ENCODE measurements around the gene LCORL. TPM values are rescaled to one million over a fixed set of nuclear protein-coding genes. Genes with fewer than 3 reads are reported as not detected.

The LCORL gene
- total and polyA plus RNA-seq, 11 donors, result 1.3 to 12.1 (median 5.8) TPM

GRCh38 chr4:17915439-17915838 lies 106.1 kb downstream of the LCORL start:
- no peak for ATAC-seq
- no peak for DNase-seq
- H3K9me3 ChIP-seq, result peaks cover 0 to 9% (median 0%) of the 10 kb centered on the region in 12 donors
- TF ChIP-seq POLR2A (IDR thresholded peaks at IDR 0.05) (no peak), CTCF (IDR thresholded peaks at IDR 0.05) (no peak)
- H3K27ac ChIP-seq, result no peak overlapping the region
- H3K36me3 ChIP-seq, result peaks cover 0 to 6% (median 0%) of the 10 kb centered on the region in 9 donors
- intact Hi-C loops (cut with DNase I), result no loop called here
- no peaks in the 10 kb centered on the region for H3K4me1 ChIP-seq
- no peak overlapping the region for H3K4me3 ChIP-seq
- no peaks in the 10 kb centered on the region for H3K27me3 ChIP-seq

- Histone ChIP-seq H3K36me3 (peaks cover 0 to 6% (median 0%) of the 10 kb centered on the region in 9 donors), H3K27me3 (no peaks in the 10 kb centered on the region), H3K4me3 (no peak overlapping the region), H3K9me3 (no peaks in the 10 kb centered on the region), H3K4me1 (no peaks in the 10 kb centered on the region), H3K27ac (no peak overlapping the region)
- WGBS, 4 donors, result 91 to 94% (median 92%) methylated on average over 8 to 9 of the region's 9 CpGs
- intact Hi-C loops (cut with DNase I), result no loop called here
- TF ChIP-seq CTCF (IDR thresholded peaks at IDR 0.05), result no peak
- no peak for TF ChIP-seq POLR2A (IDR thresholded peaks at IDR 0.05)
- DNase-seq (peak in 1 of 5 donors; percentile 47), ATAC-seq (no peak)
Observed at GRCh38 chr4:17912011-17912410, 109.5 kb downstream of the LCORL start.

- DNase-seq (peak in 1 of 5 donors; percentile 51), ATAC-seq (no peak)
- Histone ChIP-seq H3K4me1 (no peaks in the 10 kb centered on the region), H3K36me3 (peaks cover 0 to 6% (median 0%) of the 10 kb centered on the region in 9 donors), H3K4me3 (no peak overlapping the region), H3K9me3 (no peaks in the 10 kb centered on the region), H3K27ac (no peak overlapping the region), H3K27me3 (no peaks in the 10 kb centered on the region)
- TF ChIP-seq CTCF (IDR thresholded peaks at IDR 0.05), result no peak
- TF ChIP-seq POLR2A (IDR thresholded peaks at IDR 0.05), result no peak
- intact Hi-C loops (cut with DNase I), result no loop called here
- 90 to 96% (median 95%) methylated on average over 11 of the region's 11 CpGs for WGBS, 4 donors
Observed at GRCh38 chr4:17911608-17912007, 109.9 kb downstream of the LCORL start.

DNA sequence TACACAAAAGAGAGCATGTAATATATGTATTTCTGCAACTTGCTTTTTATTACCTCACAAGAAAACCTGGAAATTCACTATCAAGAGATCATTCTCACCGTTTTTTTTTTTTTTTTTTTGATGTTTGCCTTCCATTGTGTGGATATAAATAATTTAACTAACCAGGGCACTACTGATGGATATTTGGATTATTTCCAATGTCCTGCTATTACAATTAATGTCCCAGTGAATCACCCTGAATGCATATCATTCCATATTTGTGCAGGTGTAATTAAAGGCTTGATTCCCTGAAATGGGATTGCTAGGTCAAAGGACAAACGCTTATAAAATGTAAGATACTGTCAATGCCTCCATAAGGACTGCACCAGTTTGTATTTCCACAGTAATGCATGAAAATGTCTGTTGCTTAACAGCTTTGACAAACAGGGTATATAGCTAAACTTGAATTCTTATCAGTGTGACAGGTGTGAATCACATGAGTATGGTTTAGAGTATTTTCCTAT lies 123.0 kb downstream of the LCORL start:
- intact Hi-C loops (cut with DNase I), result no loop called here
- Histone ChIP-seq H3K27ac (no peak overlapping the region), H3K36me3 (peaks cover 0 to 2% (median 0%) of the 10 kb centered on the region in 9 donors), H3K27me3 (no peaks in the 10 kb centered on the region), H3K4me3 (no peak overlapping the region), H3K9me3 (no peaks in the 10 kb centered on the region), H3K4me1 (no peaks in the 10 kb centered on the region)
- WGBS, 4 donors, result 61 to 77% (median 68%) methylated on average over 2 of the region's 2 CpGs
- ATAC-seq (no peak), DNase-seq (no peak)
- TF ChIP-seq POLR2A (IDR thresholded peaks at IDR 0.05) (no peak), CTCF (IDR thresholded peaks at IDR 0.05) (no peak)

Measured in heart left ventricle (tissue), 16 donors.